Measurements from ENCODE around the gene SUGCT.

SUGCT gene

GRCh38 chr7:40757109-40757508, 622.3 kb downstream of the SUGCT start:
- H3K4me3 ChIP-seq (ENCODE audit: low read depth, low read length) = no peak overlapping the region
- no peak for TF ChIP-seq CTCF (IDR thresholded peaks at IDR 0.05; ENCODE audit: control insufficient read depth, extremely low read depth, insufficient read depth)
- DNase-seq (ENCODE audit: low read depth) = no peak

DNA sequence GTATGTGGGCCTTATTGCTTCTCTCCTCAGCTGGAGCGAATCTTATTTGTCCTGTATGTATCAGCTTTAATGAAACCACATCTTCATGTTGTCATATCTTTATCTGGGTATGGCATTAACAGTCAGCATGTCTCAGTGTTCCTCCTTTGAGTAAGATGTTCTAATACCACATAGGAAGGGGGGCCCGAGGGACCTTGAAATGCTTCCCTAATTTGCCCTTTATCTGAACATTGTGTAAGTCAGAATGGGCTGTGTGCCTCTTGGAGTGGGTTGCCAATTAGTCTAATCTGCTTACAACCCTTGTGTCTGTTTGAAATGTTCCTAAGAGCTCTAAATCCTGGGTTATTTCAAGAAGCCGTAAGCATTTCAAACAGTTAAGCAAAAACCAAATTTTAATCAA, 623.8 kb downstream of the SUGCT start:
- TF ChIP-seq CTCF (IDR thresholded peaks at IDR 0.05; ENCODE audit: control insufficient read depth, extremely low read depth, insufficient read depth) = no peak
- no peak for DNase-seq (ENCODE audit: low read depth)
- no peak overlapping the region for H3K4me3 ChIP-seq (ENCODE audit: low read depth, low read length)

DNA sequence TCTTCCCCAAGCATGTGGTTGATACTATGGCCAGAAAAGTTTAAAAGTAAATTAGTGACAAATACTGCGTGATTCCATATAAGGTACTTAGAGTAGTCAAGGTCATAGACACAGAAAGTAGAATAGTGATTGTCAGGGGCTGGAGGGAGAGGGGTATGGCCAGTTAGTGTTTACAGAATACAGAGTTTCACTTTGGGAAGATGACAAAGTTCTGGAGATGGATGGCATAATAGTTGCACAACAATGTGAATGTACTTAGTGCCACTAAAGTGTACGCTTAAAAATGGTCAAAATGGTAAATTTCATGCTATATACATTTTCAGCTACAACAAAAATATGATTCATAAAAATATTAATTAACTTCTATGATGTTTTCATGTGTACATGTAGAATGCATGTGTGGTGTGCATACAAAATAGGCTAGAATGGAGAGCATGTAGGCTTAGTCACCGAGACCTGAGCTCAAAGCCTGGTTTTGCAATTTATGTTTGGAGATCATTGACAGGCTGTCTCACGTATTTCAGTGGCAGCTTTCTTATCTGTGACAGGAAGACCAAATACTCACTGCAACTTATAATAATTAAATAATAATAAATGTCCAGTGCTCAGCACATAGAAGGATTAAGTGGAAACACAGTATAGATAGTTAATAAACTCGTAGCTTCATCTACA, 625.6 kb downstream of the SUGCT start:
- no peak overlapping the region for H3K4me3 ChIP-seq (ENCODE audit: low read depth, low read length)
- DNase-seq (ENCODE audit: low read depth) = no peak
- no peak for TF ChIP-seq CTCF (IDR thresholded peaks at IDR 0.05; ENCODE audit: control insufficient read depth, extremely low read depth, insufficient read depth)

GRCh38 chr7:40760987-40761386, 626.2 kb downstream of the SUGCT start:
- peak; percentile 17 for DNase-seq (ENCODE audit: low read depth)
- H3K4me3 ChIP-seq (ENCODE audit: low read depth, low read length) = no peak overlapping the region
- no peak for TF ChIP-seq CTCF (IDR thresholded peaks at IDR 0.05; ENCODE audit: control insufficient read depth, extremely low read depth, insufficient read depth)

DNA sequence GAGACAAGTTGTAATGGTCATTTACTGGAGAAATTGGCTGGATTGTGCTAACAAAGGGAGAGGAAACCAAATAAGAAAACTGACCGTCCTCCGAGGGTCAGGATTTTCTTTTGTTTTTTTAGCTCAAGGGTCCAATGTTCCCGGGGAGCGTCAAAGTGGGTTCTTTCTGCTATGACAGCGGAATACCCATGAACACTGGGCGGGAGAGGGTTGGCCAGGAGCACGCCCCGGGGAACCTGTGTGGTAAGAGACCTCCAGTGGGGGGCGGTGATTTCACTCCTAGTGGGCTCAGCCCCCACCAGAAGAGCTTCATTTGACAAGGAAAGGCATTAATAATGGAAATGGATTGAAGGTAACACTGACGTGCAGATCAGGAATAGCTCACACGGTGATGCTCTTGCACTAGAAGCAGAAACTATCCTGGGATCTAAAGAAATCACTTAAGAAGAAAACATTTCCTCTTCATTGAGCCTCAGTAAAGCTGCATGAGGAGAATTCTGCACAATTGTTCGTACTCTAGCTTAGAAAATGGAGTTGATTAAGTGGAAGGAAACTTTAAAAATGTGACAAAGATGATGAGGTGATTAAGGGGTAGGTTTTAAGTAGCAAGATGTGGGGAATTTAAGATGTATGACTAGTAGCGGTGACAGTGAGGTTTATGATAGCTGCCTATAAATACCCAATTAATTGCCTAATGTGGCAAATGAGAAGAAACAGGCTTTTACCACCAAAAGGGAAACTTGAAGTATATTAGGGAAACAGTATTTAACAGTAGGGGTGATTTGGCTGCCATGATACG, 627.2 kb downstream of the SUGCT start:
- no peak overlapping the region for H3K4me3 ChIP-seq (ENCODE audit: low read depth, low read length)
- DNase-seq (ENCODE audit: low read depth) = no peak
- no peak for TF ChIP-seq CTCF (IDR thresholded peaks at IDR 0.05; ENCODE audit: control insufficient read depth, extremely low read depth, insufficient read depth)

DNA sequence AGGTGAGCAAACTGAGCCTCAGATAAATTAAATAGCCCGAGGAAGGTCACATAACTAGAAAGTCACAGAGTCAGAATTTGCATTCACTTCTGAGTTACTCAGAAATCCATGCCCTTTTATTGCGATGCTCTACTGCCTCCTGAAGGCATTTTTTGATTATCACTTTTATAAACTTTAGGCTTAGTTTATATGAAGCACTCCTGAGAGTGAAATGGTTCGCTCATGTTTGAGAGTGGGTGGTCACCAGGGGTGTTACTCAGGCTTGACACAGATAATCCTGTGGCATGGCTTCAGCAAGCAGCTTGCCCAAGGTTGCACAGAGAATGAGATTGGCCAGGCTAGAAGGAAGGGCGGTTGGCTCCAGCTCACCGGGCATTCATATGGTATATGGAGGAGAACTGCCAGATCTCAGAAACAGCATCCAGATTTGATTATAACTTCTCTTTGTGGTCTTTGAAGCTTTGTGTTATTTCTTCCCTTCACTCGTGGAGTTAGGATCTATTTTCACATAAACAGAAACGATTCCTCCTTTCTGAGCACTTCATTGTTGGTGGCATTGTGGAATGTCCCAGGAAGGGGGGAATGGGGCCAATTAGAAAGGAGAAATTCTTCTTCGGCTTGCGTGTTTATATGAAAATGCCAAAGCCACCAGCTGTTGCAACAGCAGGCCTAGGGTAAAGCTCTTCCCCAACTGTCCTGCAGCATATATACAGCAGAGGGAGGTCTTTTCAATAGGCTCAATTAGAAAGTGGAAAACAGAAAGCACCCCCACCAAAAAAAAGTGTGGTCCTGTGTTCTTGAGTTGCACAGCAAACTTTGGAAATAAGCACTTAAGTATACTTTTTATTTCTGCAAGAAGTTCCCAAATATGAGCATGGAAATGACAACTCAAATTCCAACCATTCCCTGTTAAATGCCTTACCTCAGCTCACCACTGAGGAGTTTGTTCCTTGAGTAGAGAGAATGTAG, 628.8 kb downstream of the SUGCT start:
- H3K4me3 ChIP-seq (ENCODE audit: low read depth, low read length) = no peak overlapping the region
- DNase-seq (ENCODE audit: low read depth) = no peak
- TF ChIP-seq CTCF (IDR thresholded peaks at IDR 0.05; ENCODE audit: control insufficient read depth, extremely low read depth, insufficient read depth) = peak; percentile 27; the same call in 1 of the 2 replicates

Data from LNCaP clone FGC (cell line).